NCI-H2227 treated with DMSO at 0.1 percent for 48 hours (cell line): ENCODE data around the gene UGCG.
"Not testable (repeated sequence)": the region's sequence is repeated elsewhere in the genome, so short reads cannot be mapped to it uniquely, and the experiment has no call there.

ENCODE experiments used
- DNase-seq: peaks from one replicate; lab custom pipeline; 2025; lab: John Stamatoyannopoulos, UW

UGCG gene

GRCh38 chr9:111895996-111896941, at the start of gene UGCG:
Gene UGCG (plus strand): TSS chr9:111896814. CDS start chr9:111897216, 402 bp downstream.
- peak; percentile 88 for DNase-seq

- no peak for DNase-seq
Measured at GRCh38 chr9:111851553-111851952, 45.1 kb upstream of the UGCG start.

GRCh38 chr9:111852291-111852690, 44.3 kb upstream of the UGCG start:
- no peak for DNase-seq

- no peak for DNase-seq
Measured at GRCh38 chr9:111853450-111853827, 43.2 kb upstream of the UGCG start.

- DNase-seq: no peak
Measured at GRCh38 chr9:111854799-111855198, 41.8 kb upstream of the UGCG start.

GRCh38 chr9:111857555-111858211, 38.9 kb upstream of the UGCG start:
- DNase-seq: no peak

GRCh38 chr9:111860443-111860842, 36.2 kb upstream of the UGCG start:
- DNase-seq: no peak

- no peak for DNase-seq
Measured at GRCh38 chr9:111863636-111864035, 33.0 kb upstream of the UGCG start.

- no peak for DNase-seq
Measured at GRCh38 chr9:111866976-111867375, 29.6 kb upstream of the UGCG start.

GRCh38 chr9:111868475-111868874, 28.1 kb upstream of the UGCG start:
- no peak for DNase-seq

GRCh38 chr9:111870774-111871498, 25.7 kb upstream of the UGCG start:
- DNase-seq: no peak

- no peak for DNase-seq
Measured at GRCh38 chr9:111871499-111871855, 25.1 kb upstream of the UGCG start.

GRCh38 chr9:111872886-111873285, 23.7 kb upstream of the UGCG start:
- no peak for DNase-seq

GRCh38 chr9:111873901-111874300, 22.7 kb upstream of the UGCG start:
- no peak for DNase-seq

GRCh38 chr9:111874500-111874899, 22.1 kb upstream of the UGCG start:
- no peak for DNase-seq

GRCh38 chr9:111875291-111875690, 21.3 kb upstream of the UGCG start:
- DNase-seq: not testable (repeated sequence)

GRCh38 chr9:111875691-111876090, 20.9 kb upstream of the UGCG start:
- not testable (repeated sequence) for DNase-seq

GRCh38 chr9:111876179-111876578, 20.4 kb upstream of the UGCG start:
- no peak for DNase-seq

GRCh38 chr9:111877420-111877819, 19.2 kb upstream of the UGCG start:
- no peak for DNase-seq

- DNase-seq: no peak
Measured at GRCh38 chr9:111878946-111879345, 17.7 kb upstream of the UGCG start.

GRCh38 chr9:111886983-111887718, 9.5 kb upstream of the UGCG start:
- no peak for DNase-seq

- DNase-seq: no peak
Measured at GRCh38 chr9:111890334-111890733, 6.3 kb upstream of the UGCG start.
